Erythroblast (primary cell): ENCODE data around the gene OGDH.

Source experiments
- GATA1 ChIP-seq: IDR thresholded peaks from 2 replicates; pipeline ENCODE4 v1.6.1; 2011; ENCODE audit warnings: low read depth, mild to moderate bottlenecking, control low read depth, low read length, moderate library complexity
- POLR2A ChIP-seq: IDR thresholded peaks from 2 replicates; pipeline ENCODE4 v1.6.1; 2011; ENCODE audit warnings: mild to moderate bottlenecking, low read length

DNA sequence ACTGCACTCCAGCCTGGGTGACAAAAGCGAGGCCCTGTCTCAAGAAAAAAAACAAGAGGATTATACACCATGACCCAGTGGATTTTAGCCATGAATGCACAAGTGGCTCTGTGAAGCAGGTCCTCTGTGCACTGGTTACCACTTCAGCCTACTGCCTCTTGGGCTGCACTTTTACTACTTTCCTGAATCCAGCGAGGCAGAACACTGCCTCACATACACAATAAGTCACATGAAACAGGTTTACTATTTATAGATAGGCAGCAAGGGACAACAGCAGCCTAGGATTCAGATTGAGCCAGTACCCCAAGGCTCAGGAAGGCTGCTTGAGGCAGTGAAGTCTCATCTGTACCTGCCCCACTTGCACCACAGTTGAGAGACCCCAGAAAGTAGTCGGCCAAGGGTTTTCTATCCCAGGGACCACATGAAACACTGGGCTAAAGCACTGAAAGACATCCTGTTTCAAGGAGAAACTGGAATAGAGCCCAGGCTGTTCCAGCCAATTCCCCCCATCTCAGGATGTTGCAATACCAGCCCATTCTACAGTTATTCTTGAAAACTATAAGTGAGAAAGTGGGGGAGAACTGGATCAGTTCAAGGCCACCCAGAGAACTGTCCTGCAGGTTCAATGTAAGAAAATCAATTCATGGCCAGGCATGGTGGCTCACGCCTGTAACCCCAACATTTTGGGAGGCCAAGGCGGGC, 10.3 kb upstream of the OGDH start:
- TF ChIP-seq POLR2A: no peak
- TF ChIP-seq GATA1: no peak
